HUES64 (cell line): ENCODE data around the gene INSC.

Experiments
- H3K27ac ChIP-seq: 2 replicates; pipeline ENCODE4 v1.7.0; 2013; ENCODE audit warnings: low read depth, low read length, inconsistent platforms
- H3K27me3 ChIP-seq: 2 replicates; pipeline ENCODE4 v1.6.1; 2013; ENCODE audit warnings: mild to moderate bottlenecking, low read length; ENCODE audit not compliant: insufficient read depth
- H3K36me3 ChIP-seq: 2 replicates; pipeline ENCODE4 v1.6.1; 2013; ENCODE audit warnings: mild to moderate bottlenecking, low read length; ENCODE audit not compliant: insufficient read depth
- H3K4me1 ChIP-seq: 2 replicates; pipeline ENCODE4 v1.6.1; 2013; ENCODE audit warnings: mild to moderate bottlenecking, low read length, moderate library complexity; ENCODE audit not compliant: insufficient read depth
- H3K4me3 ChIP-seq: 2 replicates; pipeline ENCODE4 v1.5.1; 2013; ENCODE audit warnings: mild to moderate bottlenecking, low read length, moderate library complexity
- H3K9ac ChIP-seq: 2 replicates; pipeline ENCODE4 v1.6.1; 2013; ENCODE audit warnings: mild to moderate bottlenecking, low read depth, low read length
- H3K9me3 ChIP-seq: 2 replicates; pipeline ENCODE4 v1.6.1; 2013; ENCODE audit warnings: low read depth, low read length; ENCODE audit not compliant: insufficient read depth
- WGBS: fragments of 150-250, 120-280 bp; methylation state at CpG from one replicate; pipeline ENCODE4 v1.1.7; 2013; ENCODE audit warnings: missing lambda C conversion rate; 5-methylcytosine and 5-hydroxymethylcytosine counted together

Gene INSC

GRCh38 chr11:15295695-15296094, 181.0 kb downstream of the INSC start:
- Histone ChIP-seq H3K27ac (no peak overlapping the region), H3K9ac (no peak overlapping the region), H3K4me1 (no peaks in the 10 kb centered on the region), H3K9me3 (no peaks in the 10 kb centered on the region), H3K27me3 (no peaks in the 10 kb centered on the region), H3K36me3 (no peaks in the 10 kb centered on the region), H3K4me3 (no peak overlapping the region)
- 33% methylated on average over 1 of the region's 1 CpG for WGBS
